HEK293T (cell line): Measurements from ENCODE around the gene CNTNAP1.

ENCODE experiments used
- ELF4 ChIP-seq: fragments of 450-650 bp; IDR thresholded peaks from 2 replicates; pipeline ENCODE4 v1.6.1; 2017; ENCODE audit warnings: antibody characterized with exemption
- FOXK2 ChIP-seq: fragments of 450-650 bp; IDR thresholded peaks from 2 replicates; pipeline ENCODE4 v1.6.1; 2016; ENCODE audit warnings: mild to moderate bottlenecking
- SP1 ChIP-seq: fragments of 450-650 bp; IDR thresholded peaks from 2 replicates; pipeline ENCODE4 v1.6.1; 2017

DNA sequence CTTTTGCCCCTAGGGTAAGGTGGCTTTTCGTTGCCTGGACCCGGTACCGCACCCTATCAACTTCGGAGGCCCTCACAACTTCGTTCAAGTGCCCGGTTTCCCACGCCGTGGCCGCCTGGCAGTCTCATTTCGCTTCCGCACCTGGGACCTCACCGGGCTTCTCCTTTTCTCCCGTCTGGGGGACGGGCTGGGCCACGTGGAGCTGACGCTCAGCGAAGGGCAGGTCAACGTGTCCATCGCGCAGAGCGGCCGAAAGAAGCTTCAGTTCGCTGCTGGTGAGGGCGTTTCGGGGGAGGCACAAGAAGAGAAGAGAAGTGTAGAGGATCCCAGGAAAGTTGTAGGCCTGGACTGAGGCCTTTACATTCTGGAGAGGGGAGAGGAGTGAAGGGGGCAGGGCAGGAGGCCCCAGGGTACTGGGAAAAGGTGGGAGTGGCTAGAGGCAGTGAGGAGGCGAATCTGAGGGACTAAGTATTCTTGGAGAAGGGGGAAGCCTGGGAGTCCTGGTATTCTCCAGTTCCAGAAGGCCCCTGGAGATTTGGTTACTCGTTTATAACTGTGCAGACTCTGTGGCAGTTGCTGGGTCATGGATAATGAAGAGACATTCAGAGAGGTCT lies 5.5 kb downstream of the CNTNAP1 start:
- no peak for TF ChIP-seq SP1
- TF ChIP-seq FOXK2: no peak
- no peak for TF ChIP-seq ELF4
